OCI-LY7 (cell line): Measurements from ENCODE around the gene MRS2. TPM values are rescaled to one million over a fixed set of nuclear protein-coding genes. Genes with fewer than 3 reads are reported as not detected.

Source experiments
- BruUV-seq: library from RNA; stranded (reverse); fragments of 400-500 nt; replicated peaks from 2 replicates; lab custom pipeline; 2021; lab: Mats Ljungman, UMichigan
- CTCF ChIA-PET: fragments of 300-600 bp; sonication (Branson Sonifier 250); formaldehyde crosslinking; loops from one replicate; lab custom pipeline; 2022; ENCODE audit warnings: antibody characterized with exemption; ENCODE audit not compliant: unreplicated experiment; lab: Charles Lee
- POLR2A ChIA-PET: fragments of 300-600 bp; sonication (Branson Sonifier 250); formaldehyde crosslinking; loops from one replicate; lab custom pipeline; 2022; ENCODE audit warnings: antibody characterized with exemption; lab: Charles Lee
- DNase-seq: peaks from one replicate; pipeline ENCODE4 v3.0.0-alpha.2; 2015; ENCODE audit warnings: low spot score
- H2AFZ ChIP-seq: fragments of 200-600 bp; sonication (generic), shearing (Covaris generic); 2 replicates; pipeline ENCODE4 v1.6.1; 2014; ENCODE audit warnings: mild to moderate bottlenecking, antibody characterized with exemption, low read length, moderate library complexity
- H3K27ac ChIP-seq: fragments of 200-600 bp; sonication (generic); 2 replicates; pipeline ENCODE4 v1.5.1; 2014; ENCODE audit warnings: mixed run types, low read depth, mild to moderate bottlenecking, moderate library complexity, low read length, inconsistent platforms; ENCODE audit not compliant: poor library complexity, severe bottlenecking
- H3K36me3 ChIP-seq: fragments of 200-600 bp; sonication (generic); 2 replicates; pipeline ENCODE4 v1.6.1; 2014; ENCODE audit warnings: mild to moderate bottlenecking, antibody characterized with exemption, low read length, moderate library complexity, mixed read lengths; ENCODE audit not compliant: insufficient read depth
- H3K4me1 ChIP-seq: fragments of 200-600 bp; sonication (generic); 2 replicates; pipeline ENCODE4 v1.5.1; 2014; ENCODE audit warnings: mild to moderate bottlenecking, low read length; ENCODE audit not compliant: insufficient read depth, poor library complexity, severe bottlenecking
- H3K4me2 ChIP-seq: fragments of 200-600 bp; sonication (generic); 2 replicates; pipeline ENCODE4 v1.6.1; 2014; ENCODE audit warnings: mild to moderate bottlenecking, low read length
- H3K4me3 ChIP-seq: fragments of 200-600 bp; sonication (generic); 2 replicates; pipeline ENCODE4 v1.5.1; 2014; ENCODE audit warnings: mild to moderate bottlenecking, low read depth, low read length; ENCODE audit not compliant: poor library complexity, severe bottlenecking
- H3K79me2 ChIP-seq: fragments of 200-600 bp; sonication (generic); 2 replicates; pipeline ENCODE4 v1.6.1; 2016; ENCODE audit warnings: low read depth, mild to moderate bottlenecking, low read length, moderate library complexity, mixed read lengths; ENCODE audit not compliant: insufficient read depth
- H3K9me2 ChIP-seq: fragments of 200-600 bp; sonication (generic); 2 replicates; pipeline ENCODE4 v1.6.1; 2016; ENCODE audit warnings: mild to moderate bottlenecking, low read length, mixed read lengths; ENCODE audit not compliant: insufficient read depth
- H3K9me3 ChIP-seq: fragments of 200-600 bp; sonication (generic); 2 replicates; pipeline ENCODE4 v1.6.1; 2014; ENCODE audit warnings: mild to moderate bottlenecking, mixed run types, low read length, mixed read lengths
- H4K20me1 ChIP-seq: fragments of 200-600 bp; sonication (generic); 2 replicates; pipeline ENCODE4 v1.6.1; 2014; ENCODE audit warnings: mild to moderate bottlenecking, antibody characterized with exemption, low read length, moderate library complexity, mixed read lengths; ENCODE audit not compliant: insufficient read depth
- CTCF ChIP-seq: fragments of 200-600 bp; sonication (generic); conservative IDR thresholded peaks from 2 replicates; pipeline ENCODE4 v1.5.1; 2014; ENCODE audit warnings: mild to moderate bottlenecking, antibody characterized with exemption, low read length, moderate library complexity, mixed read lengths
- EZH2phosphoT487 ChIP-seq: fragments of 200-600 bp; sonication (generic); IDR thresholded peaks from 2 replicates; pipeline ENCODE4 v1.6.1; 2018; ENCODE audit warnings: low read depth, borderline replicate concordance, mild to moderate bottlenecking, mixed run types, antibody characterized with exemption, low read length, moderate library complexity, mixed read lengths
- intact Hi-C: fragments of 100-400 bp; cut with micrococcal nuclease; formaldehyde crosslinking; loops from one replicate; pipeline ENCODE4 v1.10.0; 2022; ENCODE audit not compliant: unreplicated experiment
- total RNA-seq, 2 experiments: library from RNA; depleted of rRNA in 1 of 2; stranded (reverse); fragments of >200 nt in 1 of 2; shearing (Covaris generic) in 1 of 2; gene quantifications; 2 replicates each; pipeline ENCODE4 v1.2.3, GENCODE V29; 2014 to 2022

The MRS2 gene
- total RNA-seq, 2 experiments from 2014 or later, result 0.97 TPM; not detected in 1

GRCh38 chr6:24394061-24394779 lies 8.5 kb upstream of the MRS2 start:
- Histone ChIP-seq H3K79me2 (no peaks in the 10 kb centered on the region), H3K36me3 (no peaks in the 10 kb centered on the region), H4K20me1 (no peaks in the 10 kb centered on the region), H3K9me3 (peaks cover 8% of the 10 kb centered on the region; the same call in 1 of the 2 replicates), H3K4me1 (no peaks in the 10 kb centered on the region), H3K9me2 (no peaks in the 10 kb centered on the region), H3K27ac (no peak overlapping the region), H2AFZ (no peak overlapping the region), H3K4me2 (no peak overlapping the region), H3K4me3 (no peak overlapping the region)
- no peak for DNase-seq
- TF ChIP-seq CTCF (no peak), EZH2phosphoT487 (no peak)
- POLR2A ChIA-PET, result interaction anchor here (0.6 kb wide), 1 partner anchor 630 kb away, joined by 3 read pairs; no protein-coding TSS in a partner anchor
- BruUV-seq, result no TSS peak
- CTCF ChIA-PET, result no interaction called here
- intact Hi-C loops, result no loop called here

GRCh38 chr6:24394780-24395437 lies 7.8 kb upstream of the MRS2 start:
- no peaks in the 10 kb centered on the region for H3K4me1 ChIP-seq
- ChIA-PET POLR2A (no interaction called here), CTCF (no interaction called here)
- H3K9me3 ChIP-seq, result peaks cover 8% of the 10 kb centered on the region; the same call in 1 of the 2 replicates
- H3K4me2 ChIP-seq, result no peak overlapping the region
- no TSS peak for BruUV-seq
- no peak overlapping the region for H3K4me3 ChIP-seq
- H3K27ac ChIP-seq, result no peak overlapping the region
- intact Hi-C loops, result no loop called here
- no peaks in the 10 kb centered on the region for H3K9me2 ChIP-seq
- no peaks in the 10 kb centered on the region for H3K79me2 ChIP-seq
- H4K20me1 ChIP-seq, result no peaks in the 10 kb centered on the region
- no peak for DNase-seq
- TF ChIP-seq EZH2phosphoT487 (no peak), CTCF (no peak)
- H2AFZ ChIP-seq, result no peak overlapping the region
- no peaks in the 10 kb centered on the region for H3K36me3 ChIP-seq

- Histone ChIP-seq H3K9me2 (no peaks in the 10 kb centered on the region), H4K20me1 (no peaks in the 10 kb centered on the region), H2AFZ (no peak overlapping the region), H3K27ac (no peak overlapping the region), H3K4me3 (no peak overlapping the region), H3K4me1 (peaks cover 4% of the 10 kb centered on the region), H3K79me2 (no peaks in the 10 kb centered on the region), H3K4me2 (no peak overlapping the region), H3K9me3 (peaks cover 8% of the 10 kb centered on the region; the same call in 1 of the 2 replicates), H3K36me3 (no peaks in the 10 kb centered on the region)
- intact Hi-C loops, result no loop called here
- no peak for DNase-seq
- POLR2A ChIA-PET, result no interaction called here
- TF ChIP-seq CTCF (no peak), EZH2phosphoT487 (no peak)
- no TSS peak for BruUV-seq
- CTCF ChIA-PET, result no interaction called here
These were observed 5.9 kb upstream of the MRS2 start for GRCh38 chr6:24396824-24397223.
